HG03342 (cell line): ENCODE data around the gene DAZ3.
"Not testable (repeated sequence)": the region's sequence is repeated elsewhere in the genome, so short reads cannot be mapped to it uniquely, and the experiment has no call there.

Experiments
- ATAC-seq: cut with Tn5 transposase; IDR thresholded peaks from one replicate; pipeline ENCODE4 v1.9.1; 2021; ENCODE audit warnings: mild to moderate bottlenecking, moderate library complexity; ENCODE audit not compliant: unreplicated experiment

The DAZ3 gene, protein sequence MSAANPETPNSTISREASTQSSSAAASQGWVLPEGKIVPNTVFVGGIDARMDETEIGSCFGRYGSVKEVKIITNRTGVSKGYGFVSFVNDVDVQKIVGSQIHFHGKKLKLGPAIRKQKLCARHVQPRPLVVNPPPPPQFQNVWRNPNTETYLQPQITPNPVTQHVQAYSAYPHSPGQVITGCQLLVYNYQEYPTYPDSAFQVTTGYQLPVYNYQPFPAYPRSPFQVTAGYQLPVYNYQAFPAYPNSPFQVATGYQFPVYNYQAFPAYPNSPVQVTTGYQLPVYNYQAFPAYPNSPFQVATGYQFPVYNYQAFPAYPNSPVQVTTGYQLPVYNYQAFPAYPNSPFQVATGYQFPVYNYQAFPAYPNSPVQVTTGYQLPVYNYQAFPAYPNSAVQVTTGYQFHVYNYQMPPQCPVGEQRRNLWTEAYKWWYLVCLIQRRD

DNA sequence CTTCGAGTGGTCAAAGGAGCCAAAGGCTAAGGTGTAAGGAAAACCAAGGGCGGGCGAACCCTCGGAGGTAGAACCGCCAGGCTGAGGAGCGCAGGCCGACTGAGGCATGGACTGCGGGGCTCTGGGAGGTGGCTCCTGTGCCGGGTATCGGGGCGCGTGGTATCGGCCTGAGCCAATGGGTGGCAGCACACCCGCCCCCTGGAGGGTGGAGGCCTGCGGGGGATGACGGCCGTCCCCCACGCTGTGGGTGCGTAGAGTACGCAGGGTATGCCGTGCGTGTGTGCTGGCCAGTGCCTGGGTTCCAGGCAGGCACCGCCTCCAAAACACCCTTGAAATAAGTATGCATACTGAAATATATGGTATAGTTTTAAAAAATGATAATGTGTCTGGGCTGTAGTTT is at the start of gene DAZ3:
Gene DAZ3, minus strand, starts transcription at position 101 of the 400 bp plus-strand sequence. CDS start 208 bp downstream, outside the sequence.
- not testable (repeated sequence) for ATAC-seq

DNA sequence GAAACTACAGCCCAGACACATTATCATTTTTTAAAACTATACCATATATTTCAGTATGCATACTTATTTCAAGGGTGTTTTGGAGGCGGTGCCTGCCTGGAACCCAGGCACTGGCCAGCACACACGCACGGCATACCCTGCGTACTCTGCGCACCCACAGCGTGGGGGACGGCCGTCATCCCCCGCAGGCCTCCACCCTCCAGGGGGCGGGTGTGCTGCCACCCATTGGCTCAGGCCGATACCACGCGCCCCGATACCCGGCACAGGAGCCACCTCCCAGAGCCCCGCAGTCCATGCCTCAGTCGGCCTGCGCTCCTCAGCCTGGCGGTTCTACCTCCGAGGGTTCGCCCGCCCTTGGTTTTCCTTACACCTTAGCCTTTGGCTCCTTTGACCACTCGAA is 20.4 kb upstream of the DAZ3 start, which contains the start of gene DAZ4:
Gene DAZ4, plus strand, starts transcription at position 301 of the 400 bp plus-strand sequence. CDS start 208 bp downstream, outside the sequence.
- not testable (repeated sequence) for ATAC-seq

DNA sequence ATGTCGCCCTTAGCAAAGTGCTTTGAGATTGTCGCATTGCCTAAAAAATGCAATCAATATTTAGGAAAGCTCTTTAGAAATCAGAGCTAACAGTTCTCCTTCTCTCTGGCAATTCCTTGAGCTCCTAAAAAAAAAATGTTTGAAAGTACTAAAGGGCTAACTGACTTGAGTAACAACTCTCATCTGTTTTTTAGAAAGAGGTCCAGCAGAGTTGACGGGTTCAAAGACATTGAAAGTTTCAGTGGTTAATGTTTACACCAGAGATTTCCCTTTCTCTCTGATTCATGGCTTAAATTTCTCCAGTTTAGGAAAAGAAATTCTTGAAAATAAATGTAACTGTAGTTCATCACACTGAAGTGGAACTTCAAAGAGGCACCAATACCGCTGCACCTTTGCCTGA is 11.9 kb upstream of the DAZ3 start:
- ATAC-seq = not testable (repeated sequence)

DNA sequence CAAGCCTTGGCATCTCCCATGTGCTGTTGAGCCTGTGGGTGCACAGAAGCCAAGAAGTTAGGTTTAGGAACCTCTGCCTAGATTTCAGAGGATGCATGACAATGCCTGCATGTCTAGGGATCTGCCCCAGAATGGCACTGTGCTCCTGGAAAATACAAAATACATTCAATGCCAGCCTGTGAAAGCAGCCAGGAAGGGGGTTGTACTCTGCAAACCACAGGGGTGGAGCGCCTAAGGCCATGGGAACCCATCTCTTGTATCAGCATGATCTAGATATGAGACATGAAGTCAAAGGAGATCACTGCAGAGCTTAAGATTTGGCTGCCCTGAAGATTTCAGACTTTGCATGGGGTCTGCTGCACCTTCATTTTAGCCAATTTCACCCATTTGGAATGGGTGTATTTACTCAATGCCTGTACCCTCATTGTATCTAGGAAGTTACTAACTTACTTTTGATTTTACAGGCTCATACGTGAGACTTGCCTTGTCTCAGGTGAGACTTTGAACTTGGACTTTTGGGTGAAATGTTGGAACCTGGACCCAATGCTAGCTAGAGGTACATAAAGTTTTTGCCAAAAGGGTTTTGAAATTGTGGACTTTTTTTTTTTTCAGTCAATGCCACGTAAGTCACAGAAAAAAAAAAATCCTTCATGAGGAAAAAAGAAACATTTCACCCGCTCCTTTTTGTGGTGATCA is 11.1 kb upstream of the DAZ3 start:
- ATAC-seq = not testable (repeated sequence)

DNA sequence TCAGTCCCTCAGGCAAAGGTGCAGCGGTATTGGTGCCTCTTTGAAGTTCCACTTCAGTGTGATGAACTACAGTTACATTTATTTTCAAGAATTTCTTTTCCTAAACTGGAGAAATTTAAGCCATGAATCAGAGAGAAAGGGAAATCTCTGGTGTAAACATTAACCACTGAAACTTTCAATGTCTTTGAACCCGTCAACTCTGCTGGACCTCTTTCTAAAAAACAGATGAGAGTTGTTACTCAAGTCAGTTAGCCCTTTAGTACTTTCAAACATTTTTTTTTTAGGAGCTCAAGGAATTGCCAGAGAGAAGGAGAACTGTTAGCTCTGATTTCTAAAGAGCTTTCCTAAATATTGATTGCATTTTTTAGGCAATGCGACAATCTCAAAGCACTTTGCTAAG is 8.6 kb upstream of the DAZ3 start:
- ATAC-seq = not testable (repeated sequence)
